A549 (cell line): ENCODE results near the gene CFAP68. TPM values are rescaled to one million over a fixed set of nuclear protein-coding genes. Genes with fewer than 3 reads are reported as not detected.

Source experiments
- BCL3 ChIP-seq: fragments of >200 bp; sonication (Bioruptor Twin); formaldehyde crosslinking; IDR thresholded peaks from 3 replicates; pipeline ENCODE4 v1.6.1; 2016
- CBX8 ChIP-seq: fragments of 200-600 bp; sonication (generic); IDR thresholded peaks from 2 replicates; pipeline ENCODE4 v1.6.1; 2016
- CEBPB ChIP-seq, 2 experiments: fragments of >200 bp in 1 of 2; sonication (Bioruptor Twin) in 1 of 2; formaldehyde crosslinking in 1 of 2; IDR thresholded peaks; 2 replicates each; pipeline ENCODE4 v1.6.1; 2012 to 2016
- CTCF ChIP-seq: fragments of >200 bp; sonication (Bioruptor Twin); formaldehyde crosslinking; IDR thresholded peaks from 3 replicates; pipeline ENCODE4 v1.5.1; 2016
- E2F6 ChIP-seq: IDR thresholded peaks from 2 replicates; pipeline ENCODE4 v1.6.1; 2012; ENCODE audit warnings: low read depth, borderline replicate concordance
- EHMT2 ChIP-seq: fragments of 200-600 bp; sonication (generic); IDR thresholded peaks from 2 replicates; pipeline ENCODE4 v1.6.1; 2016; ENCODE audit warnings: antibody characterized with exemption, low read depth, mild to moderate bottlenecking, moderate library complexity
- FOSL2 ChIP-seq, 2 experiments: fragments of 450-650 bp in 1 of 2; fragments of >200 bp in 1 of 2; sonication (Bioruptor Twin) in 1 of 2; formaldehyde crosslinking; IDR thresholded peaks; 2 replicates each; pipeline versions ENCODE4 v1.5.0 to v1.6.1; 2016 to 2020; ENCODE audit warnings: mild to moderate bottlenecking in 1 of 2, moderate library complexity in 1 of 2
- FOXS1 ChIP-seq: fragments of 250-450 bp; sonication (Bioruptor Pico); IDR thresholded peaks from 2 replicates; pipeline ENCODE4 v1.5.0; 2020; ENCODE audit warnings: mild to moderate bottlenecking, moderate library complexity
- HOXA7 ChIP-seq: fragments of 250-450 bp; sonication (Bioruptor Pico); IDR thresholded peaks from 2 replicates; pipeline ENCODE4 v1.5.0; 2020; ENCODE audit warnings: mild to moderate bottlenecking, moderate library complexity
- MAZ ChIP-seq: fragments of 150-350 bp; IDR thresholded peaks from 2 replicates; pipeline ENCODE4 v1.6.1; 2014; ENCODE audit warnings: antibody characterized with exemption, low read depth, low read length, borderline replicate concordance
- PHF8 ChIP-seq: fragments of 200-600 bp; sonication (generic); IDR thresholded peaks from 2 replicates; pipeline ENCODE4 v1.6.1; 2016; ENCODE audit warnings: low read depth, mild to moderate bottlenecking, antibody characterized with exemption, moderate library complexity, borderline replicate concordance
- POLR2AphosphoS2 ChIP-seq: conservative IDR thresholded peaks from 2 replicates; pipeline ENCODE4 v1.6.1; 2012; ENCODE audit warnings: low read length, improper control_type of control experiment, inconsistent platforms
- REST ChIP-seq: fragments of 200-600 bp; sonication (generic); IDR thresholded peaks from 2 replicates; pipeline ENCODE4 v1.6.1; 2016; ENCODE audit warnings: antibody characterized with exemption, mild to moderate bottlenecking, moderate library complexity
- TFCP2L1 ChIP-seq: fragments of 250-450 bp; sonication (Bioruptor Pico); IDR thresholded peaks from 2 replicates; pipeline ENCODE4 v1.5.0; 2021; ENCODE audit warnings: mild to moderate bottlenecking
- ZC3H11A ChIP-seq: fragments of 450-650 bp; IDR thresholded peaks from 2 replicates; pipeline ENCODE4 v1.6.1; 2014; ENCODE audit warnings: antibody characterized with exemption, mild to moderate bottlenecking
- polyA plus RNA-seq, 4 experiments: library from polyadenylated mRNA; depleted of rRNA in 3 of 4; stranded (reverse); fragments of >200 nt; fragmentation: RNase III in 1 of 4; extraction: RNeasy Plus Mini Kit Qiagen cat#74134 plus additional on column Dnase treatment in 1 of 4; gene quantifications; 2 replicates in 3 of 4; 3 replicates in 1 of 4; pipeline ENCODE4 v1.2.3, GENCODE V29; 2011 to 2017
- TF ChIP-seq, protein P1 (sequence below): fragments of >200 bp; sonication (Bioruptor Twin); formaldehyde crosslinking; IDR thresholded peaks from 2 replicates; pipeline ENCODE4 v1.6.1; 2016
- TF ChIP-seq, protein P2 (sequence below): IDR thresholded peaks from 2 replicates; pipeline ENCODE4 v1.6.1; 2012
- TF ChIP-seq, protein P3 (sequence below): fragments of 450-650 bp; IDR thresholded peaks from 2 replicates; pipeline ENCODE4 v1.6.1; 2014; ENCODE audit warnings: antibody characterized with exemption

Gene CFAP68
- polyA plus RNA-seq, 2 of the 4 experiments (the other 2 are of a cell fraction) = 36.3 to 59.7 TPM

DNA sequence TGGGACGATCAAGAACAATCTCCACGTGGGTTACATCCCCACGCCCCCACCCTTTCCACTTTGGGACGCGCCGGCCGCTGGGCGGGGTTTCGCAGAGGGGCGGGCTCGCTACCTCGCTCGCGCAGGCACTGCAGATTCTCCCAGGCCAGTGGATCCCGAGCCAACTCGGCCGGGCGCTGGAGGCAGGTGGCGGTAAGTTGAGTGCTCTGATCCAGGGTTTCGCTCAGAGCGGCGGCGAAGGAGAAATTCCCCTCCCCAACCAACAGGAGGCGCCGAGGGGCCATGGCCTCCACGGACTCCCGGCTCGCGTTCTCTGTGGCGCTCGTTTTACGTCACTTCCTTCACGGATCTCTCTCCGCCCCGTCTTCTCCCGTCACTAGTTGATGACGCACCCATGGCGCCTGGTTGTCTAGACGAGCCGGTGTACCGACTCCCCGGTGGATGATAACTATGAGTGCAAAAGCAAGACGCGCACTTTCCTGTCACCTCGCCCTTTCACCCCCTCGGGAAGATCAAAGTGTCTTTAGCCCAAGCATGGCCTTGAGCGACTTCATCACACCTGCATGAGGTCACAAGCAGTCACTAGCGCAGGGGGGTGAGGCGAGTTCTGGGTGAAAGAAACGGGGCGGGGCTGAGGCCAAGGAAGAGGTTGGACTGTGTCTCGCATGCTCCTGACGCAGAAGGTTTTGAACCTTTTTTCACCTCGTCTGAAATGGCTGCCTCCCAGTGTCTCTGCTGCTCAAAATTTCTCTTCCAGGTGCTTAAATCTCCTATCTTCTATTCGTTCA, at the start of gene CFAP68, which contains the start of gene FDXACB1 (continued):
- TF ChIP-seq EHMT2 (no peak), MAZ (no peak), REST (no peak), HOXA7 (CRISPR knock-in tag) (no peak), POLR2AphosphoS2 (no peak), CTCF (peak; percentile 56), FOXS1 (CRISPR knock-in tag) (no peak), TFCP2L1 (no peak), CBX8 (no peak), ZC3H11A (no peak), CEBPB (IDR thresholded peaks at IDR 0.05) (no peak), E2F6 (no peak), FOSL2 (IDR thresholded peaks at IDR 0.05) (no peak), FOSL2 (CRISPR knock-in tag; IDR thresholded peaks at IDR 0.05) (peak; percentile 72), BCL3 (peak; percentile 63; the same call in 1 of the 3 replicates), PHF8 (peak; percentile 62; the same call in 1 of the 2 replicates)
- TF ChIP-seq, protein P1, sequence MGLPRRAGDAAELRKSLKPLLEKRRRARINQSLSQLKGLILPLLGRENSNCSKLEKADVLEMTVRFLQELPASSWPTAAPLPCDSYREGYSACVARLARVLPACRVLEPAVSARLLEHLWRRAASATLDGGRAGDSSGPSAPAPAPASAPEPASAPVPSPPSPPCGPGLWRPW = no peak
- TF ChIP-seq, protein P2, sequence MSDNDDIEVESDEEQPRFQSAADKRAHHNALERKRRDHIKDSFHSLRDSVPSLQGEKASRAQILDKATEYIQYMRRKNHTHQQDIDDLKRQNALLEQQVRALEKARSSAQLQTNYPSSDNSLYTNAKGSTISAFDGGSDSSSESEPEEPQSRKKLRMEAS = peak; percentile 79
- TF ChIP-seq, protein P3, sequence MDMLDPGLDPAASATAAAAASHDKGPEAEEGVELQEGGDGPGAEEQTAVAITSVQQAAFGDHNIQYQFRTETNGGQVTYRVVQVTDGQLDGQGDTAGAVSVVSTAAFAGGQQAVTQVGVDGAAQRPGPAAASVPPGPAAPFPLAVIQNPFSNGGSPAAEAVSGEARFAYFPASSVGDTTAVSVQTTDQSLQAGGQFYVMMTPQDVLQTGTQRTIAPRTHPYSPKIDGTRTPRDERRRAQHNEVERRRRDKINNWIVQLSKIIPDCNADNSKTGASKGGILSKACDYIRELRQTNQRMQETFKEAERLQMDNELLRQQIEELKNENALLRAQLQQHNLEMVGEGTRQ = no peak
